Measurements from ENCODE around the gene TUBA1B.

Gene TUBA1B

GRCh38 chr12:49089821-49090773 lies 41.1 kb downstream of the TUBA1B start:
- peak; percentile 67 for DNase-seq (ENCODE audit: low read depth)

GRCh38 chr12:49088932-49089330 lies 42.3 kb downstream of the TUBA1B start:
- no peak for DNase-seq (ENCODE audit: low read depth)

GRCh38 chr12:49088150-49088931 lies 42.9 kb downstream of the TUBA1B start:
- peak; percentile 95 for DNase-seq (ENCODE audit: low read depth)

- peak; percentile 80 for DNase-seq (ENCODE audit: low read depth)
Observed at GRCh38 chr12:49086116-49086515, 45.1 kb downstream of the TUBA1B start.

- no peak for DNase-seq (ENCODE audit: low read depth)
Observed at GRCh38 chr12:49084438-49084837, 46.8 kb downstream of the TUBA1B start.

- no peak for DNase-seq (ENCODE audit: low read depth)
Observed at GRCh38 chr12:49079793-49080192, 51.4 kb downstream of the TUBA1B start.

Data from amniotic epithelial cell (primary cell).